Thyroid gland (tissue), 4 donors: ENCODE measurements around the gene PHGDH.

Experiments used
- CTCF ChIP-seq, 6 experiments: fragments of 200-600 bp in 3 of 6; fragments of 450-650 bp in 3 of 6; sonication (generic) in 3 of 6; IDR thresholded peaks; one replicate each; pipeline ENCODE4 v1.5.1; 2016 to 2019; ENCODE audit warnings: antibody characterized with exemption in 6 of 6, mild to moderate bottlenecking in 2 of 6, inconsistent platforms in 1 of 6, moderate library complexity in 1 of 6
- POLR2A ChIP-seq, 2 donors: fragments of 450-650 bp; IDR thresholded peaks; one replicate each; pipeline ENCODE4 v1.6.1; 2017; ENCODE audit warnings: antibody characterized with exemption in 2 of 2, mild to moderate bottlenecking in 2 of 2, moderate library complexity in 1 of 2

DNA sequence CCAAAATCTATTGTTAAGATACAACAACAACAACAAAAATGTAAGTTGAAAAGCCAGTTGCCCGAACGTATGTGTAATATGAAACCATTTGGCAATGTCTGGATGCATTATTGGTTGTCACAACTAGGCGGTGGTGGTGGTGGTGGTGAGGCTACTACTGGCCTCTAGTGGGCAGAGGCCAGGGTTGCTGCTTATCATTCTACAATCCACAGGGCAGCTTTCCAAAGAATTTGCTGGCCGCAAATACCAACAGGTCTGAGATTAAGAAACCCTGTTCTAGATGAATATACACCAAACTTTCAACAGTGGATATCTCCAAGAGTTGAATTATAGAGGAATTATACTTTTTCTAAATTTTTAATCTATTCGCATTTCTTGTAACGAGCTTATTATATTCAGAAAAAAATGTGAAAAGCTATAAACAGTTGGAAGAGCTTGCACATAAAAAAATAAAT is 36.9 kb upstream of the PHGDH start:
- no peak for TF ChIP-seq POLR2A (IDR thresholded peaks at IDR 0.05)
- peak in 1 of 6 experiments; percentile 67 for TF ChIP-seq CTCF (IDR thresholded peaks at IDR 0.05)
